Measurements from ENCODE around the gene BORA. TPM values are rescaled to one million over a fixed set of nuclear protein-coding genes. Genes with fewer than 3 reads are reported as not detected.
"Not testable (repeated sequence)": the region's sequence is repeated elsewhere in the genome, so short reads cannot be mapped to it uniquely, and the experiment has no call there.

The BORA gene
- total and polyA plus RNA-seq, 7 donors = 0.34 to 5.6 (median 1.1) TPM

- Histone ChIP-seq H3K9me3 (no peaks in the 10 kb centered on the region), H3K27ac (peak within 1 kb of the TSS; percentile 89), H3K4me3 (peak within 1 kb of the TSS; percentile 89), H3K4me1 (peaks cover 25% of the 10 kb centered on the region), H3K27me3 (ENCODE audit: insufficient read depth in 3 of 3, low read length in 2 of 3) (no peaks in the 10 kb centered on the region), H3K36me3 (ENCODE audit: insufficient read depth in 1 of 2, low read depth in 1 of 2) (peaks cover 4 to 48% of the 10 kb centered on the region in 2 donors)
- intact Hi-C loops (cut with DNase I) = loop anchor here (1.0 to 5.0 kb wide), 2 partner anchors 54 kb away; partner anchors contain the start of genes BORA (in 2 of the 2) and MZT1 (in 2 of the 2)
- DNase-seq (peak; percentile 98 to 99), ATAC-seq (peak; percentile 100)
- WGBS, 3 donors = 0 to 1% (median 0%) methylated on average over 77 to 81 of the region's 81 CpGs
- TF ChIP-seq, protein P1, sequence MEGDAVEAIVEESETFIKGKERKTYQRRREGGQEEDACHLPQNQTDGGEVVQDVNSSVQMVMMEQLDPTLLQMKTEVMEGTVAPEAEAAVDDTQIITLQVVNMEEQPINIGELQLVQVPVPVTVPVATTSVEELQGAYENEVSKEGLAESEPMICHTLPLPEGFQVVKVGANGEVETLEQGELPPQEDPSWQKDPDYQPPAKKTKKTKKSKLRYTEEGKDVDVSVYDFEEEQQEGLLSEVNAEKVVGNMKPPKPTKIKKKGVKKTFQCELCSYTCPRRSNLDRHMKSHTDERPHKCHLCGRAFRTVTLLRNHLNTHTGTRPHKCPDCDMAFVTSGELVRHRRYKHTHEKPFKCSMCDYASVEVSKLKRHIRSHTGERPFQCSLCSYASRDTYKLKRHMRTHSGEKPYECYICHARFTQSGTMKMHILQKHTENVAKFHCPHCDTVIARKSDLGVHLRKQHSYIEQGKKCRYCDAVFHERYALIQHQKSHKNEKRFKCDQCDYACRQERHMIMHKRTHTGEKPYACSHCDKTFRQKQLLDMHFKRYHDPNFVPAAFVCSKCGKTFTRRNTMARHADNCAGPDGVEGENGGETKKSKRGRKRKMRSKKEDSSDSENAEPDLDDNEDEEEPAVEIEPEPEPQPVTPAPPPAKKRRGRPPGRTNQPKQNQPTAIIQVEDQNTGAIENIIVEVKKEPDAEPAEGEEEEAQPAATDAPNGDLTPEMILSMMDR (IDR thresholded peaks at IDR 0.05) = no peak
Measured at GRCh38 chr13:72781451-72782439, 54.0 kb downstream of the BORA start, which contains the start of the genes DIS3 and PIBF1. TSS of gene DIS3 (minus strand) at chr13:72781900. CDS start at chr13:72781832, 68 bp downstream. TSS of gene PIBF1 (plus strand) at chr13:72782133. CDS start at chr13:72783470, 1,337 bp downstream.

- peak overlapping the region; percentile 89 for H3K4me3 ChIP-seq
- DNase-seq = no peak
- intact Hi-C loops (cut with DNase I) = loop anchor here (1.0 to 5.0 kb wide), 2 partner anchors 55 kb away; partner anchors contain the start of genes BORA (in 2 of the 2) and MZT1 (in 2 of the 2)
- no peaks in the 10 kb centered on the region for H3K27me3 ChIP-seq (ENCODE audit: insufficient read depth in 3 of 3, low read length in 2 of 3)
- H3K27ac ChIP-seq = peak overlapping the region; percentile 89
- WGBS, 3 donors = 5 to 9% (median 7%) methylated on average over 7 of the region's 7 CpGs
- H3K36me3 ChIP-seq (ENCODE audit: insufficient read depth in 1 of 2, low read depth in 1 of 2) = peaks cover under 1 to 47% of the 10 kb centered on the region in 2 donors
- H3K4me1 ChIP-seq = peaks cover 25% of the 10 kb centered on the region
- H3K9me3 ChIP-seq = no peaks in the 10 kb centered on the region
- no peak for ATAC-seq
- TF ChIP-seq, protein P1 (IDR thresholded peaks at IDR 0.05) = no peak
Measured at GRCh38 chr13:72782717-72783116, 55.0 kb downstream of the BORA start.

- intact Hi-C loops (cut with DNase I) = loop anchor here in 1 of 2 donors (5.0 kb wide), 1 partner anchor 57 kb away; the partner anchor contains the start of genes BORA and MZT1
- not testable (repeated sequence) for ATAC-seq; H3K9me3 ChIP-seq; H3K4me3 ChIP-seq; H3K27ac ChIP-seq; DNase-seq; H3K27me3 ChIP-seq (ENCODE audit: insufficient read depth in 3 of 3, low read length in 2 of 3)
- Histone ChIP-seq H3K36me3 (ENCODE audit: insufficient read depth in 1 of 2, low read depth in 1 of 2) (peaks cover 0 to 40% of the 10 kb centered on the region in 2 donors), H3K4me1 (peaks cover 19% of the 10 kb centered on the region)
- 92 to 93% (median 92%) methylated on average over 4 of the region's 4 CpGs for WGBS, 3 donors
Measured at GRCh38 chr13:72784679-72785078, 57.0 kb downstream of the BORA start.

GRCh38 chr13:72788831-72789230, 61.1 kb downstream of the BORA start:
- DNase-seq (no peak), ATAC-seq (no peak)
- Histone ChIP-seq H3K9me3 (no peaks in the 10 kb centered on the region), H3K36me3 (ENCODE audit: insufficient read depth in 1 of 2, low read depth in 1 of 2) (peaks cover 0 to 57% of the 10 kb centered on the region in 2 donors), H3K27me3 (ENCODE audit: insufficient read depth in 3 of 3, low read length in 2 of 3) (no peaks in the 10 kb centered on the region), H3K4me3 (no peak overlapping the region), H3K4me1 (no peaks in the 10 kb centered on the region), H3K27ac (no peak overlapping the region)
- TF ChIP-seq, protein P1 (IDR thresholded peaks at IDR 0.05) = no peak
- intact Hi-C loops (cut with DNase I) = no loop called here
- 77 to 85% (median 79%) methylated on average over 1 of the region's 1 CpG for WGBS, 3 donors

GRCh38 chr13:72792640-72793039, 64.9 kb downstream of the BORA start:
- ATAC-seq (no peak), DNase-seq (no peak)
- intact Hi-C loops (cut with DNase I) = no loop called here
- Histone ChIP-seq H3K27me3 (ENCODE audit: insufficient read depth in 3 of 3, low read length in 2 of 3) (no peaks in the 10 kb centered on the region), H3K27ac (no peak overlapping the region), H3K36me3 (ENCODE audit: insufficient read depth in 1 of 2, low read depth in 1 of 2) (peaks cover 5 to 53% of the 10 kb centered on the region in 2 donors), H3K9me3 (no peaks in the 10 kb centered on the region), H3K4me3 (no peak overlapping the region), H3K4me1 (no peaks in the 10 kb centered on the region)
- TF ChIP-seq, protein P1 (IDR thresholded peaks at IDR 0.05) = no peak
- 97% methylated on average over 2 of the region's 2 CpGs for WGBS, 3 donors
